Neural cell (in vitro differentiated cells): Measurements from ENCODE around the gene RAB22A. TPM values are rescaled to one million over a fixed set of nuclear protein-coding genes. Genes with fewer than 3 reads are reported as not detected.

ENCODE experiments used
- H2AFZ ChIP-seq: fragments of 200-600, 300-800 bp; sonication (generic), shearing (Covaris generic); 2 replicates; pipeline ENCODE4 v1.6.0; 2014; ENCODE audit warnings: low read depth, mild to moderate bottlenecking, antibody characterized with exemption, low read length, moderate library complexity
- H3F3A ChIP-seq: fragments of 200-600 bp; shearing (Covaris generic); 2 replicates; pipeline ENCODE4 v1.6.1; 2016; ENCODE audit warnings: mild to moderate bottlenecking, moderate library complexity, mixed read lengths, antibody characterized with exemption, low read length; ENCODE audit not compliant: insufficient read depth, poor library complexity, severe bottlenecking
- H3K27ac ChIP-seq: fragments of 200-600, 300-800 bp; sonication (generic), shearing (Covaris generic); 2 replicates; pipeline ENCODE4 v1.5.1; 2014; ENCODE audit warnings: mild to moderate bottlenecking, low read length, moderate library complexity
- H3K27me3 ChIP-seq: fragments of 300-800, 200-600 bp; sonication (generic), shearing (Covaris generic); 2 replicates; pipeline ENCODE4 v1.6.0; 2014; ENCODE audit warnings: mild to moderate bottlenecking, low read depth, low read length, moderate library complexity; ENCODE audit not compliant: insufficient read depth
- H3K36me3 ChIP-seq: fragments of 300-800, 200-600 bp; sonication (generic), shearing (Covaris generic); 2 replicates; pipeline ENCODE4 v1.5.1; 2014; ENCODE audit warnings: mild to moderate bottlenecking, antibody characterized with exemption, low read length, moderate library complexity; ENCODE audit not compliant: insufficient read depth
- H3K4me2 ChIP-seq: fragments of 300-800, 200-600 bp; sonication (generic), shearing (Covaris generic); 2 replicates; pipeline ENCODE4 v1.6.0; 2014; ENCODE audit warnings: mild to moderate bottlenecking, low read length
- H3K4me3 ChIP-seq: fragments of 300-800, 200-600 bp; sonication (generic), shearing (Covaris generic); 2 replicates; pipeline ENCODE4 v1.5.1; 2014; ENCODE audit warnings: mild to moderate bottlenecking, low read length, moderate library complexity
- H3K79me2 ChIP-seq: fragments of 200-600 bp; shearing (Covaris generic); replicated peaks from 2 replicates; pipeline ENCODE4 v1.6.0; 2014; ENCODE audit warnings: mild to moderate bottlenecking, low read length, moderate library complexity; ENCODE audit not compliant: insufficient read depth
- H3K9ac ChIP-seq: fragments of 300-800, 200-600 bp; sonication (generic), shearing (Covaris generic); 2 replicates; pipeline ENCODE4 v1.6.1; 2016; ENCODE audit warnings: mild to moderate bottlenecking, low read length, mixed read lengths
- H3K9me2 ChIP-seq: fragments of 200-600 bp; shearing (Covaris generic); 2 replicates; pipeline ENCODE4 v1.6.1; 2016; ENCODE audit warnings: mild to moderate bottlenecking, low read length, mixed read lengths; ENCODE audit not compliant: insufficient read depth
- H3K9me3 ChIP-seq: fragments of 200-600, 300-800 bp; sonication (generic), shearing (Covaris generic); 2 replicates; pipeline ENCODE4 v1.6.1; 2016; ENCODE audit warnings: mild to moderate bottlenecking, mixed run types, low read length, moderate library complexity, mixed read lengths
- H4K20me1 ChIP-seq: fragments of 200-600 bp; shearing (Covaris generic); 2 replicates; pipeline ENCODE4 v1.6.1; 2016; ENCODE audit warnings: mild to moderate bottlenecking, mixed run types; ENCODE audit not compliant: insufficient read depth
- CTCF ChIP-seq: fragments of 450-650 bp; IDR thresholded peaks from 2 replicates; pipeline ENCODE4 v1.5.1; 2014; ENCODE audit warnings: antibody characterized with exemption, mild to moderate bottlenecking, moderate library complexity; ENCODE audit not compliant: poor library complexity, severe bottlenecking
- EP300 ChIP-seq: fragments of 450-650 bp; conservative IDR thresholded peaks from 2 replicates; pipeline ENCODE4 v1.6.1; 2014; ENCODE audit warnings: antibody characterized with exemption, mild to moderate bottlenecking, moderate library complexity; ENCODE audit not compliant: poor library complexity, severe bottlenecking
- EZH2 ChIP-seq: fragments of 200-600, 300-800 bp; shearing (Covaris generic), sonication (generic); IDR thresholded peaks from 2 replicates; pipeline ENCODE4 v1.6.1; 2014; ENCODE audit warnings: antibody characterized with exemption, low read length, borderline replicate concordance, mild to moderate bottlenecking; ENCODE audit not compliant: insufficient read depth, poor library complexity, severe bottlenecking
- MXI1 ChIP-seq: fragments of 450-650 bp; conservative IDR thresholded peaks from 2 replicates; pipeline ENCODE4 v1.6.1; 2014; ENCODE audit warnings: antibody characterized with exemption, mild to moderate bottlenecking; ENCODE audit not compliant: poor library complexity, severe bottlenecking
- POLR2AphosphoS5 ChIP-seq: IDR thresholded peaks from 2 replicates; pipeline ENCODE4 v1.6.1; 2012
- RAD21 ChIP-seq: fragments of 450-650 bp; conservative IDR thresholded peaks from 2 replicates; pipeline ENCODE4 v1.6.1; 2014; ENCODE audit warnings: antibody characterized with exemption, mild to moderate bottlenecking, moderate library complexity
- REST ChIP-seq: IDR thresholded peaks from 2 replicates; pipeline ENCODE4 v1.6.1; 2012; ENCODE audit warnings: borderline replicate concordance
- SMC3 ChIP-seq: fragments of 450-650 bp; conservative IDR thresholded peaks from 2 replicates; pipeline ENCODE4 v1.6.1; 2014; ENCODE audit warnings: antibody characterized with exemption, mild to moderate bottlenecking, moderate library complexity; ENCODE audit not compliant: poor library complexity
- TAF1 ChIP-seq: IDR thresholded peaks from 2 replicates; pipeline ENCODE4 v1.6.1; 2012; ENCODE audit warnings: low read depth
- polyA plus RNA-seq: library from polyadenylated mRNA; depleted of rRNA; stranded (reverse); fragments of >200 nt; gene quantifications from 2 replicates; pipeline ENCODE4 v1.2.3, GENCODE V29; 2014

The RAB22A gene
- polyA plus RNA-seq, 1 donor from 2014 or later: 15.7 TPM

GRCh38 chr20:58328836-58329235 lies 19.3 kb downstream of the RAB22A start:
- H4K20me1 ChIP-seq: no peaks in the 10 kb centered on the region
- no peak overlapping the region for H3K4me2 ChIP-seq
- H3K27ac ChIP-seq: no peak overlapping the region

GRCh38 chr20:58329711-58330110 lies 20.2 kb downstream of the RAB22A start:
- Histone ChIP-seq H3K4me3 (no peak overlapping the region), H3F3A (no peaks in the 10 kb centered on the region), H3K4me2 (no peak overlapping the region), H2AFZ (no peak overlapping the region), H3K9me3 (no peaks in the 10 kb centered on the region), H3K27ac (no peak overlapping the region), H4K20me1 (no peaks in the 10 kb centered on the region), H3K36me3 (no peaks in the 10 kb centered on the region), H3K27me3 (no peaks in the 10 kb centered on the region), H3K9me2 (no peaks in the 10 kb centered on the region), H3K79me2 (peaks cover 24% of the 10 kb centered on the region), H3K9ac (no peak overlapping the region)
- no peak for TF ChIP-seq EP300
- no peak for TF ChIP-seq EZH2
- no peak for TF ChIP-seq TAF1
- no peak for TF ChIP-seq CTCF
- no peak for TF ChIP-seq SMC3
- TF ChIP-seq POLR2AphosphoS5: no peak
- TF ChIP-seq REST: no peak
- no peak for TF ChIP-seq RAD21

More at GRCh38 chr20:58328836-58329235, 19.3 kb downstream of the RAB22A start:
- Histone ChIP-seq H3F3A (no peaks in the 10 kb centered on the region), H3K27me3 (no peaks in the 10 kb centered on the region), H3K36me3 (no peaks in the 10 kb centered on the region), H3K9ac (no peak overlapping the region), H3K4me3 (no peak overlapping the region), H3K79me2 (peaks cover 29% of the 10 kb centered on the region), H3K9me3 (no peaks in the 10 kb centered on the region), H2AFZ (no peak overlapping the region), H3K9me2 (no peaks in the 10 kb centered on the region)
- TF ChIP-seq POLR2AphosphoS5: no peak
- TF ChIP-seq EP300: no peak
- no peak for TF ChIP-seq CTCF
- no peak for TF ChIP-seq RAD21
- no peak for TF ChIP-seq MXI1
- no peak for TF ChIP-seq REST
- no peak for TF ChIP-seq TAF1
